ENCODE data around the gene C1orf74.

Gene C1orf74

DNA sequence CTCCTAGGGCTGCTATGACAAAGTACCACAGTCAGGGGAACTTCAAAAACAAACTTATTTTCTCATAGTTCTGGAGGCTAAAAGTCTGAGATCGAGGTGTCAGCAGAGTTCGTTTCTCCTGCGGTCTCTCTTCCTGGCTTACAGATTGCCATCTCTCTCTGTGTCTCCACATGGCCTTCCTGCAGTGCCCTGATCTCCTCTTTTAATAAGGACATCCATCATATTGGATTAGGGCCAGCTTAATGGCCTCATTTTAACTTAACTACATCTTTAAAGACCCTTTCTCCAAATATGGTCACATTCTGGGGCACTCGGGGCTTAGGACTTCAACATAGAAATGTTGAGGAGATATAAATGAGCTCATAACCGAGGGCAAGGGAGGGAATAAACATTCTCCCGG lies 12.2 kb downstream of the C1orf74 start:
- DNase-seq (ENCODE audit: insufficient read length, low spot score) = no peak

DNA sequence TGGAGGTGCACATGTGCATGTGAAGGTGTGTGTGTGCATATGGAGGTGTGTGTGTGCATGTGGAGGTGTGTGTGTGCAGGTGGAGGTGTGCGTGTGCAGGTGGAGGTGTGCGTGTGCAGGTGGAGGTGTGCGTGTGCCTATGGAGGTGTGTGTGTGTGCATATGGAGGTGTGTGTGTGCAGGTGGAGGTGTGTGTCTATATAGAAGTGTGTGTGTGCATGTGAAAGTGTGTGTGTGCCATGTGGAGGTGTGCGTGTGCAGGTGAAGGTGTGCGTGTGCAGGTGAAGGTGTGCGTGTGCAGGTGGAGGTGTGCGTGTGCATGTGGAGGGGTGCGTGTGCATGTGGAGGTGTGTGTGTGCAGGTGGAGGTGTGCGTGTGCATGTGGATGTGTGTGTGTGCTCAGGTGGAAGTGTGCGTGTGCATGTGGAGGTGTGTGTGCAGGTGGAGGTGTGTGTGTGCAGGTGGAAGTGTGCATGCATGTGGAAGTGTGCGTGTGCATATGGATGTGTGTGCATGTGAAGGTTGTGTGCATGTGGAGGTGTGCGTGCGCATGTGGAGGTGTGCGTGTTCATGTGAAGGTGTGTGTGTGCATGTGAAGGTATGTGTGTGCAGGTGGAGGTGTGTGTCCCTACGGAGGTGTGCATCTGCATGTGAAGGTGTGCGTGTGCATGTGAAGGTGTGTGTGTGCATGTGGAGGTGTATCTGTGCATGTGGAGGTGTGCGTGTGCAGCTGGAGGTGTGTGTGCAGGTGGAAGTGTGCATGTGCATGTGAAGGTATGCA lies 13.5 kb downstream of the C1orf74 start:
- no peak for FAIRE-seq
- DNase-seq (ENCODE audit: insufficient read length, low spot score) = no peak

More for the DNA sequence above, 12.2 kb downstream of the C1orf74 start:
- no peak for FAIRE-seq

DNA sequence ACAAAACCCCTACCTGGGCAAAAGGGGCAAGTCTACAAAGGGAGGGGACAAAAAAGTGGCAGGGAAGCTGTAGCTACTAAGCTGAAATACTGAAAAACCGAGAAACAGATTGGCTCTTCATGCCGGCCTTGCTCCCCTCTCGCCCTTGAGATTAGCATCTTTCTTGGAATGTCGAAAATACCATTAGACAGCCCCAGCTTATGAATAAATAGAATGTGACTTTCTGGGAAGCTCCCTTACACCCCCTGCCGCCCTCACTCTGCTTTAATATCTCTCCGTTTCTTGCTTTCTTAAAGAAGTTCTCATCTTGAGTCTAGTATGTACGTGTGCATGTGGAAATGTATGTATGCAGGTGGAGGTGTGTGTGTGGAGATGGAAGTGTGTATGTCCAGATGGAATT lies 14.4 kb downstream of the C1orf74 start:
- FAIRE-seq (peak; percentile 68), DNase-seq (ENCODE audit: insufficient read length, low spot score) (no peak)

DNA sequence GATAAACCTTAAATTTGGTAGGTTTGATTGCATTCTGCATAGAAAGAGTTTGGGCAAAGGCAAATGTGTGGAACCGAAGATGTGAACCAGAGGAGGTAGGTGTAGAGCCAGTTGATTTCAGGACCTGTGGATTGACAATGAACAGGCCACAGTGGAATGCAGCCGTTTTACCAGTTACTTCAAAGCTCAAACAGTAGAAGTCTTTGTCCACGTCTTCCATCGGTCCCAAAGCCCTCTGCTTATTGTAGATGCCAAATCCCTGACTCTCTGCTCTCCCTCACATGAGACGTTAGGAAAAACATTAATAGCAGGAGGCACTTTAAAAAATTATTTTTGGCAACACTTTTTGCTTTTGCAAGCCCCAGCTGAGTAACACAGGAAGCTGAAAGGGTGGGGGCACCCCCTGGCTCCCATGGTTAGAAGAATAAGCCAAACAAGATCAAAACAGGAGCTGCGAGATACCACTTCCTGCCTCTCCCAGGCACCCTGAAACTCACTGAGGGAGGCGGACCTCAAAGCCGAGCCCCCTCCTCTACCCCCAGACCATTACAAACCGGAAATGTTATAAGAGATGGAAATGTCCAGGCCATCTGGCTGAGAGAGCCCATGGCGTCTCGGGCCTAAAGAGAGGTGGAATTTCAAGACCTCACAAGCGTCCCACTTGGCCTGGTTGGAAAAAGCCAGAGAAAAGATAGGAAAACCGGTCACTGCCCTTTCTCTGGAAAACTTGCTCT lies 15.0 kb downstream of the C1orf74 start:
- DNase-seq (ENCODE audit: insufficient read length, low spot score) = peak; percentile 45
- no peak for FAIRE-seq

DNA sequence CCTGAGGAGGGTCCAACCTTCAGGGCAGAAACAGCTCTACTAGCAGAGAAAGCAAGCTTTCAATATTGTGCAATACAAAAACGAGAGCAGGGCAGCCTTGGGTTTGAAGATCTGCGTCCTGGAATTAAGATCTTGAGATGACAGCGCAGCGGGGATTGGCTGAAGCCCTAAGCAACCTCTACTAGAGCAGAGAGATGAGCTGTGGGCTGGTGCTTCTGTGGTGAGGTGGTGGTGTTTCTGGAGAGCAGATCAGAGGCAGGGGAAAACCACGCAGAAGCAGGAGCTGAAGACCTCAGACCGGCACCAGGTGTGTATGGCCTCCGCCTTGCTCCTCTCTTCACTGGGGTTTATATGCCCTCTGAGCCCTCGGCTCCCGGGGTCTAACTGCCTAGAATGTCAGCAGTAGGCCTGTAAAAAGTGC lies 16.0 kb downstream of the C1orf74 start:
- DNase-seq (ENCODE audit: insufficient read length, low spot score) (peak; percentile 61), FAIRE-seq (peak; percentile 100)

DNA sequence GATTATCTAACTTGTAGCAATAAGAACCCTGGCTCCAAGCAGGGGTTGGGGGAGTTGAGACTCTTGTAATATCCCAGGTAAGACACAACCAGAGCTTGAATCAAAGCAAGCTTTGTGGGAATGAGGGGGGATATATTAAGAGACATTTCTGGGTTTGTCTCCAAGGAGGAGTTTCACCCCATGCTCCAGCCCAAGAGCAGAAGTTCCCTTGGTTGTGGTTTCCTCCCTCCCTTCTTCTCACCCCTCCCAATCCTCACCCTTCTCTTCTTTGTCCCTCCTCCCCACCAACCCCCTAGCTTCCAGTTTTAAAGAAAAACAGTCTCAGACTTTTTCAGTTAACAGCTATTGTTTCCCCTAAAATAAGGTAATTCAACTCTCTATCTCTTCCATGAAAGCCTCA lies 16.7 kb downstream of the C1orf74 start:
- DNase-seq (ENCODE audit: insufficient read length, low spot score) = no peak
- peak; percentile 40 for FAIRE-seq

DNA sequence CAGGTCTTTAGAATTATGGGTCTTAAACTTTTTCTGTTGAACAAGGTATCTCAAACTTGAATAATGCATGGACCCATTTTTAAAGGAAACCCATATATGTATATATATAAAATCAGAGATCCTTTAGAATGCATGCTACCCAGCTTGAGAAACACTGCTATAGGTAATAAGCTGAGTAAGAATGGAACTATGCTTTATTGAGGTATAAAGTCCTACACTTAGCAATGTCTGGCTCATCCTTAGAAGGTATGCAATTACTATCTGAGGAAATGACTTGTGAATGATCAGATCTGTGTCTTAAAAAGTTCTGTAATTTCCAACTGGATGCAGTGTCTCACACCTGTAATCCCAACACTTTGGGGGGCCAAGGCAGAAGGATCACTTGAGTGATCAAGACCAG lies 17.3 kb downstream of the C1orf74 start:
- no peak for FAIRE-seq
- no peak for DNase-seq (ENCODE audit: insufficient read length, low spot score)

DNA sequence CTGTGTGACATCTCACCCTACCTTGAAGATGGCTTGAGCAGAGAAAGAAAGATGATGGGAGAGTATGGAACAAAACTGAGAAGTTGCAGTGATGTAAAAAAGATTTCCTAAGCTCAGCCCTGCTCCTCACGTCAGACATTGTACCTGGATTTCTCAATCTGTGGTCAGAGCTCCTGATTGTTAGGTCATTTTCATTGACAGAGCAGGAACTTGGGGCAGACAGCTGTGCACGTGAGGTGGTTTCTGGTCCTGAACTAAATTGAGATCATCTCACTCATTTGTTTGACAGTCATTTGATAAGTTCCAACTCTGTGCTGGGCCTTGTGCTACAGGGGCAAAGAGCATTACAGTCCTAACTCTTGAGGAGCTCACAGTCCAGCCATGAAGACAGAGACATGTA lies 18.3 kb downstream of the C1orf74 start:
- FAIRE-seq (no peak), DNase-seq (ENCODE audit: insufficient read length, low spot score) (no peak)

DNA sequence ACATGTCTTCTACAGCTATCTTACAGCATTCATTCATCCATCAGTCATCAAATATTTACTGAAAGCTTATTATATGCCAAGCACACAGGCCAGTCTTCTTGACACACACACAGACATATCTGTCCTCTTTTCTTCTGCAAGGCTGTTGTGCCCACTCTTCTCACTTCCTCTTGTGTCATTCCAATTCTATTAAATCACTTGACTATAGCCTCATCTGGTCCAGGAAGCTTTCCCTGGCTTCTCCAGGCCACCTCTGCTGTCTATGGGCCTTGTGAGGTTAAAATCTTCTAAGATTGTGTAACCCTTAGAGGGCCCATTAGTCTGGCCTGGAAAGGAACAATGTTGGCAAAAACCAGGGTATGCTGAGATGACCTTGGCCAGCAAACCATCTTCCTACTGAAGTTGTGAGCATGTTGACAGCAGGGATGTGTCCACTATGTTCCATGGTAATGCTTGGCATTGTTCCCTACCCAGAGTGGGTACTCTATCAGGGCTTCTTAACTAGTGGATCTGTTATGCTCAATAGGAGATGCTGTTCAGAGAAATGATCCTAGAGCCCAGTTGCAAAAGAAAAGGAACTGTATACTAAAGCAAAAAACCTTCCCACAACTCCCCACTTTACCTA lies 23.2 kb downstream of the C1orf74 start:
- DNase-seq (ENCODE audit: insufficient read length, low spot score) (no peak), FAIRE-seq (no peak)

DNA sequence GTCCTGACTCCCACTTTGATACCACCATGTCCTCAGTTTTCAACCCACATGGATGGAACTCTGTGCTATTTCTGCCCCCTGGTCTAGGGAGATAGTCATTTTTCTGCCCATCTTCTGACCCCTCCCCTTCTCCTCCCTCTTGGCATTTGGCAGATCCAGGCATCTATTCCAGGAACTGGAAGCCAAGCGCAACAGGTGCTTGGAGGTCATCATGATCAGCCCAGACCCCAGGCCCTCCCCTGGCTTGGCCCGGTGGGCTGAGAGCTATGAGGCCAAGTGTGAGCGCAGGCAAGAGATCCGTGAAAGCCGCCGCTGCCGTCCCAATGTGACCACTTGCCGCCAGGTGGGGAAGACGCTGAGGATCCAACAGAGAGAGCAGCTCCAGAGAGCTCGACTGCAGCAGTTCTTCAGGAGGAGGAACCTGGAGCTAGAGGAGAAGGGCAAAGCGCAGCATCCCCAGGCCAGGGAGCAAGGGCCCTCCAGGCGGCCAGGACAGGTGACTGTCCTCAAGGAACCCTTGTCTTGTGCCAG lies 24.5 kb downstream of the C1orf74 start:
- DNase-seq (ENCODE audit: insufficient read length, low spot score) (no peak), FAIRE-seq (no peak)

DNA sequence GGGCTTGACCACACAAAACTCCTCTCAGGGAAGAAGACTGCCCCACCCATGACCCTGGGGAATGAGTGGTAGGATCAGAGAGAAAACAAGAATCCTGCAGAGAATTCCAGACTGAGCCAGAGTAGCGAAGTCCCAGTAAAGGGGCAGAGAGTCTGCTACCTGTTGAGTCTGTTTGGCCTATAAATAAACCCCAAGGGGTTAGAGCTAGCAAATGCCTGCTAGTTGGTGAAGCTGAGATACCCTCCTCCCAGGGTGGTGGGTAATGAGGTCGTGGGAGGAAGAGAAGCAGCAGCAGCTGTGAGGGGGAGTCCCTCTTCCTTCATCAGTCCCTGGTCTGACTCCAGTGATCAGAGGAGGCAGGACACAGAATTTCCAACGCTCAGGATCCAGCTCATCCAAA lies 26.0 kb downstream of the C1orf74 start:
- FAIRE-seq = no peak
- no peak for DNase-seq (ENCODE audit: insufficient read length, low spot score)

DNA sequence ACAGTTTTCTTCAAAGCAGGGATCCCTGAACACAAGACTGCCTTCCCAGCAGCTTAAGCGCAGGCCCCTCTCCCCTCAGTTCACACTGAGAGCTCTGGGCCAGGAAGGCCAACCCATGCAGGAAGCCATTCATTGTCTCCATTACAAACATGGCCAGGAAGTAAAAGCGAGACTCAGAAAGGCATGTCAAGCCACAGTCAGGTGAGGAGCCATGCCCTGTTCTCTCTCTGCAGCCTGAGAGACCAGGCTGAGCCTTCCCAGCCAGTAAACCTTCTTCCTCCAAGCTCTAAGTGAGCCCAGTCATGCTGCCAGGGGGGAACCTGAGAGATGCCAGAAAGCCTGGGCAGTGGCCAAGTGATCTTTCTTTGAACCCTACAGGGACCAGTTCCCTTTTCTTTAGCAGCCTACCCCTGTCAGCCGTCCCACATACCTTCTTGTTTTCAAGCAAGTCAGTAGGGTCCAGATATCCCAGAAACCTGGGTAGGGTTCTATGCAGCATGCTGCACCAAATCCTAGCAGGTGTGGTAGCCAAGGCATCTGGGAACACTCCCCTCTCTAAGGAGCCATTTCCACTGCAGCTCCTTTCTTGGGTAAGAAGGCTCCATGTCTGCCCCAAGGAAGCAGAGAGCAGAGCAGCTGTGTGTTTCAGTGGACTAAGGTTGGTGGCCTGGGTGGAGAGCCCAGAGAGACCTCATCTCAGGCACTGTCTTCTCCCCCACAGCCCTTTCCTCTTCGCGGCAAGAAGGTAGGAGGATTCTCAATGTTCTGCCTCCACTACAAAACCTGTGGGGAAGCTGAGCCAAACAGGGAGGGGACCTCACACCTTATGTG lies 27.5 kb downstream of the C1orf74 start:
- DNase-seq (ENCODE audit: insufficient read length, low spot score) (peak; percentile 30), FAIRE-seq (peak; percentile 64)

DNA sequence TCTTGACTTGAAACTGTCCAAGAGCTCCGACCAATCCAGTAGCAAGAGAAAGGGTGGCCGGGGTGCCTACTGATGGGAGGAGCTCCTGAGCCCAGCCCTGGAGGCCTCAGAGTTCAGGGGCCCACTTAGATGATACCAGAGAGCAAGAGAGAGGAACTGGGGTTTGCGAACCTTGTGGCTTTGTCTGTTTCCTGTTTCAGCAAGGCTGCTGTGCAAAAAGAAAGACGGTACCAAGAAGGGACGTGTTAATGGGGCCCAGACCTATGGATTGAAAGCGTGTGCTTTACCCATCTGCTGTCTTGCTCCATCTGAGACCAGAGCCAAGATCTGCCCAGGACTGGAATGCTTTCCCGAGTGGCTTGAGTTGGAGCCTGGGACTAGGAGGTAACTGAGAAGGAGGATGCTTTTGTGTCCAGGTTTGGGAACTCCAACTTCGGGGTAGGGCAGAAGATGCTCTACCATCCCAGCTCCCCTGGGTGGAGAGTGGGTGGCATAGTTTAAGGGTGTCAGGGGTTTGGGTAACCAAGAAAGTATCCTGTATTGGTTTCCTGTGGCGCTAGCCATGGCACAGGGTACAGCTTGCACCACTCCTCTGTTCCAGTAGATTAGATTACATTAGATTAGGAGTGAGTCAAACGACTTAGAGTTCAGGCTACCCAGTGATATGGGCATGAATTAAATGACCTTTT lies 28.3 kb downstream of the C1orf74 start, which contains the start of gene TRAF3IP3:
TRAF3IP3 (plus strand) TSS at position 128 of the 689 bp plus-strand sequence. CDS start 3,987 bp downstream, outside the sequence.
- DNase-seq (ENCODE audit: insufficient read length, low spot score) (peak; percentile 53), FAIRE-seq (peak; percentile 100)

DNA sequence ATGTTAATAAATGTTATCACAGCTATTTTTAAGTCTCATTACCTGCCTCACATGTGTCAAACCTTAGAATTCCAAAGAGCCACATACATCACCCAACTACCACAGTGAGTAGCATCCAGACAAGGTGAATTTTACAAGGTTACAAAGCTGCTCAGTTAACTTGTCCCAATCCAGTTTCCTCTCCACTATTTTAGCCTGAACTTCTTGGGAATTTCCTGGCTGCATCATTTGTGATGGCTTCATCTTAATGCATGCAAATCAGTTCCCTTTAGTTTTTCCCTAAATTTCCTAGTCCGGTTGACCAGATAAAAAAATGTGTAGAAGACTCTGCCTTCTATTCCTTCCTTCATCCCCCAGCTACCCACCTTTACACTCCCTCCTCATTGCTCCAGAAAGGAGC lies 29.1 kb downstream of the C1orf74 start:
- no peak for DNase-seq (ENCODE audit: insufficient read length, low spot score)
- FAIRE-seq = peak; percentile 14

DNA sequence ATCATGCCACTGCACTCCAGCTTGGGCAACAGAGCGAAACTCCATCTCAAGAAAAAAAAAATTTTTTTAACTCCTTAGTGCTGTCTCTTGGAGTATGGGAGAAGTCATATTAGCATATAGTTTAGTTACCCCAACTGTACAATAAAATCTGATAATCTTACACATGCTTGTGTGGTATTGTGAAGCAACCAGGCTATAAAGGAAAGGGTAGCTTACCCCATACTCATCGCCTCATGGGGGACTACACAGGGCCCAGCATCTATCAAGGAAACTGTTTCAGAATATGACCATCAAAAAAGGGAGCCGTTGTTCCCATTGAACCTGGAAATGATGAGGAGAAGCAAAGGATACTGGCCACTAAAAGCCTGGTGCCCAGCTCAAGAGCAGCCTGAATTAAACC lies 31.5 kb downstream of the C1orf74 start:
- DNase-seq (ENCODE audit: insufficient read length, low spot score) = no peak
- FAIRE-seq = peak; percentile 64

DNA sequence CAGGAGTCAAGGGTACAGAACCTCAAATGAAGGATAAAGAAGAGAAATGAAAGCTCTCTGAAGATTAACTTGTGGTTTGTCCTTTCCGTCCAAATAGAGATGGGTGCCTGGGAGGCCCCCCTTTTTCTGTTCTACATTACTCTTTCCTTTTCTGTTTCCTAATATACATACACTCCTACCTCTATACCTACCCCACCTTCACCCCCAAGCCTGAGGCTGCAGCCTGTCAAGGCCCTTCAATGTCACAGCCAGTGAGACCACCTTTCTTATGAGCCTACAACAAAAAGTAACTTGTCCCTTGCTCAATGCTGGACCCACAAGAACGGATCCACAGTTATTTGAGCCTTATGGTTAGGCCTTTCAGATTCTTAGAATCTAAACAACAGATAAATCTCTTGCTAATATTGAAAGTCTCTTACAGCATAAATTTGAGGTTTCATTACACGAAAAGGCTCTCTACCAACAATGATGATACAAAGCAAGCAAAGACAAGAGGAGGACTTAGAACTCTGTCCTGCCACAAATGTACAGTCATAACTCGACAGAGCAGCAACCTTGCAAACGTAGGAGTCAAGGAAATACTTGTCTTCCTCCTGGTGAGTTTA lies 32.6 kb downstream of the C1orf74 start:
- DNase-seq (ENCODE audit: insufficient read length, low spot score) = no peak
- peak; percentile 96 for FAIRE-seq

DNA sequence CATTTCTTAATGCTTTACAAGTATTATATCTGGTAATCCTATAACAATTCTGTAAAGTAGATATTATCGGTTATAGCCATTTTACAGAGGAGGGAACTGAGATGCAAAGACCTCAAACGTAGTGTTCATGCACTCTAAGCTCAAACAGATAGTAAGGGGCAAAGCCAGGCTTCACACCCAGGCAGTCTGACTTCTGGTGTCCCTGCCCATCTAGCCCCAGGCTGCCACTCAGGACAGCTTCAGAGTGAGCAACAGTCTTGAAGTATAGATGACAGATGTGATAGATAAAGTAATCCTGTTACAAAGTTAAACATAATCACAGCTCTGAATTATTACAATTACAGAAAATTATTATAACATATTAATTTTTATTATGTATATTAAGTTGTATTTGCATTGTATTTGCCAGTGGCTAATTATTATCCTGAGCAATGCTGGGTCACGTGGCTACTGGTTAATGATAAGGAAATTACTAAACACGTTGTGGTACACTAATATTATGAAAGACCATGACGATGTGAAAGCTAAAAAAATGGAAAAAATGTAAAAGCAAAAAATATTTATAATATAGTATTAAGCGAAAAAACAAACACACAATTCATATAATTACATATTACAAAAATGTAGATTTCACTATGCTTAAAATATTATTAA lies 34.6 kb downstream of the C1orf74 start:
- FAIRE-seq (peak; percentile 48), DNase-seq (ENCODE audit: insufficient read length, low spot score) (no peak)

DNA sequence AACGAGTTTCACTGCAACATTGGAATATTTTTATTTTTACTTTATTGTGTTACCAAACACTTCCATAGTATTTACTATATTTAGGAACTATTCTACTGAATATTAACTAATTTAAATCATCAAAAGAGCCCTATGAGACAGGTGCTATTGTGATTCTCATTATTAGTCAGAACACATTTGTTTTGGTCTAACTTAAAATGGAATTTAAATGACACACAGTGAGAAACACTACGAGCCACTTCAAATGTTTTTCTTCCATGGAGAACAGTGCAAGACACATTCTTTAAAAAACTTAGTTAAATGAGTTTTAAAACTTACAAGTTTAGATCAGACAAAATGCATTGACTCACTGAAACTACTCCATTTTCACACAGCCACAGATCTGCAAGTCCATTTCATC lies 35.2 kb downstream of the C1orf74 start:
- no peak for FAIRE-seq
- DNase-seq (ENCODE audit: insufficient read length, low spot score) = no peak

DNA sequence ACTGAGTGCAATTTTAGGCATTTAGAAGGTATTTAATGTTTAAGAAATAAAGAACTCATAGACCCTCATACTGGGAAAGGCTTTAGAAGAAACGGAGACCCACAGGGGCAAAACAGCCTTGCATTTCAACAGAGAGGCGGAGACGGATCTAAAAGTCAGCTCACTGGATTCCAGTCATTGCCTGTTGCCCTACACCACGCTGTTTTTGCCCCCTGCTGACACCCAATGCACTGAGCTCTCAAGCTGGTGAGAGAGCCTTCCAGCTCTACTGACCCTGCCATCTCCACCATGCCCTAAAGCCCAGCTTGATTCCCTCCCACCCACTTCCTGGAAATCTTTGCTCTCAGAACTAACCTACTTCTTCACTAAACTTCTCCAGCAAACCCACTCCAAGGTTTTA lies 35.7 kb downstream of the C1orf74 start:
- DNase-seq (ENCODE audit: insufficient read length, low spot score) (no peak), FAIRE-seq (no peak)

Measured in GM19239 (cell line).